PFSK-1 (cell line): ENCODE results near the gene SUSD6.

ENCODE experiments used
- POLR2AphosphoS5 ChIP-seq: IDR thresholded peaks from 2 replicates; pipeline ENCODE4 v1.6.1; 2012; ENCODE audit warnings: low read depth, mild to moderate bottlenecking, control low read depth, low read length, moderate library complexity
- SIN3A ChIP-seq: IDR thresholded peaks from 2 replicates; pipeline ENCODE4 v1.6.1; 2012; ENCODE audit warnings: mild to moderate bottlenecking, low read length, moderate library complexity, borderline replicate concordance; ENCODE audit not compliant: insufficient read depth
- TAF1 ChIP-seq: IDR thresholded peaks from 2 replicates; pipeline ENCODE4 v1.6.1; 2012; ENCODE audit warnings: low read length, control low read depth, borderline replicate concordance; ENCODE audit not compliant: insufficient read depth

DNA sequence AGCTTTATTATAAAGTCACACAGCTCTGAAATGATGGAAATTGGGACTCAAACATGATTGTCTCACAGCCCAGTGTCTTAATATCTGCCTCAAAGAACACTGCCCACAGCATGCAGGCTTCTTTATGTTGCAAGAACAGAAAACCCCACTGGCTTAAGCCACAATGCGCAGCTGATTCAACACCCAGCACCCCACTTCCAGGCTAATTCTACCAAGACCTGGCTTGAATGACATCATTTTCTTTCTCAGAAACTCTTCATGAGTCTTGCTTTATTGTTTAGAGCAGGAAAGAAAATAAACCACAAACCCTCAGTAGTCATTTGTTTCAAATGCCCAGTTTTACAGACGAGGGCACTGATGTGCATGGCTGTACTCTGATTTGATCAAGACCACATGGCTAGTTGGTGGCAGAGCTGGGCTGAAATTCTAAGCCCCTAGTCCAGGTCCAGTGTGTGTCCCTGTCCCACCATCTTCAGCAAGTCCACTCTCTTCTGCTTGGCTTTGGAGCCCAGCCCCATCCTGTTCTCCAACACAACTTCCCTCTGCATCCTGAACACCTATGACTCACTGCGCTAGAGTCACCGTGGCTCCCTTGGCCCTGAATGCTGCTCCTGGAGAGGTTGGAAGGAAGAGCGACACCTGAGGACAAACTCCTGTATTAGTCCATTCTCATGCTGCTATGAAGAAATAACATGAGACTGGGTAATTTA lies 105.2 kb downstream of the SUSD6 start:
- TF ChIP-seq TAF1 (no peak), SIN3A (no peak), POLR2AphosphoS5 (no peak)
